ACHN (cell line): ENCODE measurements around the gene MAPRE2.
"Not testable (repeated sequence)": the region's sequence is repeated elsewhere in the genome, so short reads cannot be mapped to it uniquely, and the experiment has no call there.

Experiments used
- DNase-seq: peaks from one replicate; pipeline ENCODE4 v3.0.0-alpha.2; 2015
- in situ Hi-C: cut with HindIII; loops from 2 replicates; pipeline ENCODE4 v1.10.0; 2017; ENCODE audit warnings: low sequenced_read_pairs, low pct_ligation_motif_present, low pct_unique_long_range_greater_than_20kb

MAPRE2 gene

DNA sequence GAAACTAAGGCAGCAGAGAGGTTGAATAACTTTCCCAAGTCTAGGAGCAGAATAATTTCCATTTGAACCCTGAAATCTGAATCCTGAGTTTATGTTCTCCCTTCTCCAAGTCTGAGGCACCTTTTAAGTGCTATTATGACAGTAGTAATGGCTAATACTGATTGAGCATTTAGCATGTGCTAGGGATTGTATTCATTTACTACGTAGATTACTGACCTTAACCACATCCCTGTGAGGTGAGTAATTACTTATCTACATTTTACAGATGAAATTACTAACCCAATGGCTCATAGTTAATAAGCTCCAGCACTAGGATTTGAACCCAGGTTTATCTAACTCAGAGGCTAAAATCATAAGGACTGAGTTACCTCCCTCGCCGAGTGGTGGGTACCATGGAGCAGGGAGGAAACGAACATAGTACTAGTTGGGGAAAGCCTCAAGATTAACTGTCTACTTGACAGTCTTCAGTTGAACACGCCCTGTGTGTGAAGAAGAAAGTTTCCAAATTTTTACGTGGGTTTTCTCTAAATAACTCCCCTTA, 93.0 kb downstream of the MAPRE2 start:
- in situ Hi-C loops = no loop called here

DNA sequence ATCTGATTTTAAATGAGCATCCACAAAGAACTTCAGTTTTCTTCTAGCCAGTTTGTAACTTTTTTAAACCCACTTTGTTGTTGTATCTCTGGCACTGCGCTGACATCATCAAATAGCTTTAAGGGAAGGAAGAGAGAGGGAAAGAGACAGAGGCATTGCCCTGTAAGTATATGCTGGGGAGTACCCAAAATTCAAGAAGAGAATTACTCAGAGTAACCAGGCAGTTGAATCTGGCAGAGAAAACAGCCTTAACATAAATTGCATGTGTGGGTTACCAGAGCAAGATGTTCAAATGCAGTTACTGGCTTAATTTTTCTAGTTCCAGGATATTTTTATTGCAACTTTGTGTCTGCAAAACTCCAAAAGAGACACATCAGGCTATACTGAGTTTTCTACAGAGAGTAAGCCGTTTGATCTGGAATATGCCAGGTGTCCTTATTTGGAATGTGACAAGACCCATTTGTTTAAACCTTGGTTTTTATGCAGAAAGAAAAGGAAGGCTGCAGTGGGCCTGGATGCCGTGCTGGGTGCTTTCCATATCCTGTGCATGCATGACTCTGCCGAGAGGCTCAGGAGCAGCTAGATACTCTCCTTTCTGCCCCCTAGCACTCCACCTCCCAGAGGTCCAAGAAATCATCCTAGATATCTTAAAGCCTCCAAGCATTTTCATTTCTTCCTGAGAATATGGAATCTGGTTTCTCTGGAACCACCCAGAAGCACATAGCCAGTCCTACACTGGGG, 93.7 kb downstream of the MAPRE2 start:
- DNase-seq = no peak
- in situ Hi-C loops = no loop called here

More for the DNA sequence above, 93.0 kb downstream of the MAPRE2 start:
- DNase-seq = no peak

DNA sequence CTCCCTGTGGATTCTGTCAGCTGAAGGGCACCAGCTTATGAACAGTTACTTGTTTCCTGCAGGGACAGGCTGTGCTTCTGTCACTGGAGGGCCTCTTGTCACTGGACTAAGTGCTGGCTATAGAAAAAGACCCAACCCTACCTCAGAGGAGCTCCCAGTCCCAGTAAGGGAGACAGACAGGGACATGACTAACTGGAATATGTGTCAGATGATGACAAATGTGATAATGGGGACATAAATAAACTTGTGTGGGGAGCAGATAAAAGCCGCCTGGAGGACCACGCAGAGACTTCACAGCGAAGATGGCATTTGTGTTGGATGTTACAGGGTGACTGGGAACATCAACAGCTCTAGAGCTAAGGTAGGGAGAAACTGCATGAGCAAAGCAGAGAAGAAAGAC, 95.0 kb downstream of the MAPRE2 start:
- no peak for DNase-seq
- in situ Hi-C loops = no loop called here

DNA sequence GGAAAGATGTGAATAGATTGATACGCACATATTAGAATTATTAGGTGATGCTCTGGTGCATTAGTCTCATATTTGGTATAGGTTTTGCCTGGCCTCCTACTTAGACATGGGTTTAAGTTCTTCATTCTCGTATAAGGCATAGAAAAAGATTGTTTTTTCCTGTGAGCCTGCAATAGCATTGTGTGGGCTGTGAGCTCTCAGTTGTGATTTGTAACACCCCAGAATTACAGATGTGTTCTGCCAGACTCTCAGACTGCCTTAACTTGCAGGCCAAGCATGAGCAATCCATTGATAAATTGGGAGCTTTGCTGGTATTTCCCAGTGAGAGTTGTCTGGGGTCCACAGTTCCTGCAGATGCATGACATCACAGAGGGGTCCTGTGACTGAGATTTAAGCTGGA, 95.7 kb downstream of the MAPRE2 start:
- DNase-seq = no peak
- in situ Hi-C loops = no loop called here

DNA sequence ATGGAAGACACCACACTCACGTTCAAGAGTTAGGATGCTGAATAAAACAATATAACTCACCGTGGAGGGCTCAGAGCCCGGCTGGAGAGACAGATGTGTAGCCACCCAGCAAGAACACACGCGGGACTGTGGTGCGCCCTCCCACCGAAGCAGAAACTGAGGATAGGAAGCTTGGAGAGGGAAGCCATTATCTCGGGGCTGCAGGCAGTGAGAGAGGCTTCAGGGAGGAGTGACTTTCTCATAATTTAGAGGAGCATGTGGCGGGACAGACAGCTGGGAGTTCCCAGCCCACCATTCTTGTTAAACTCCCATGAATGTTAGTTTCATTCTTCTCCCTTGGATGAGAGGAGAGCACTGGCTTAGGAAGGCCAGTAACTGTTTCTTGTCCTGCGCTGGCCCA, 96.4 kb downstream of the MAPRE2 start:
- no peak for DNase-seq
- in situ Hi-C loops = no loop called here

DNA sequence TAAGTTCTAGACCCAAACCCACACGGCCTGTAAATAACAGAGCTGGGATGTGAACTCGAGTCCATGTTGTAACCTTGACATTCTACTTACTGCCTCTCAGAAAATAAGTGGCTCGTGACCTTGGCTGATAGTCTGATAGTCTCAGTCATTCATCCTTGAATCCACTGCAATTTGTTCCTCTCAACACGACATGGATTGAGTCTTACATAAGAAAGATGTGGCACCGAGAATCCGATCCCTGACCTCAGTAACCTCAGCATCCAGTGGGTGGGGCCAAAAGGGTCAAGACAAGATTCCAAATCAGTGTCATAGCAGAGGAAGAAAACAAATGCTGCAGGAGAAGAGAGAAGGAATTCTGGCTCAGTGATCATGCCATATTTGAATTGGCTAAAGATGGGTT, 97.6 kb downstream of the MAPRE2 start:
- no peak for DNase-seq
- in situ Hi-C loops = no loop called here

DNA sequence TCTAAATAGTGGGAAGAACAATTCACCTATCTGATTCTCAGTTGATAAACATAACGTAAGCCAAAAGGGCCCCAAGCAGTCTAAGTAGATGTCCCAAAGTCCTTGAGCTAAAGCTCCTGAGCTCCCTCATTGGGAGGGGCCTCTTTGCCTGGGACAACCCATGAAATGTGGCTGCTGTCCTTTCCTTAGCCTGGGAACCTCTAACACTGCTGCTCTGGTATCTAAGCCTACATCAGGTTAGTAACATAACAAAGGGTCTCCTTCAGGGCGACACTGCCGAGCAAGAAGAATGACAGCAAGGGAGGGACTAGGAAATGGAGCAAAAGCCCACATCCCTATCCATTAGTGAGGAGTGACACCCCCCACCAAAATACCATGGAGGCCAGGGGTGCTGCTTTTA, 98.3 kb downstream of the MAPRE2 start:
- no peak for DNase-seq
- in situ Hi-C loops = no loop called here

DNA sequence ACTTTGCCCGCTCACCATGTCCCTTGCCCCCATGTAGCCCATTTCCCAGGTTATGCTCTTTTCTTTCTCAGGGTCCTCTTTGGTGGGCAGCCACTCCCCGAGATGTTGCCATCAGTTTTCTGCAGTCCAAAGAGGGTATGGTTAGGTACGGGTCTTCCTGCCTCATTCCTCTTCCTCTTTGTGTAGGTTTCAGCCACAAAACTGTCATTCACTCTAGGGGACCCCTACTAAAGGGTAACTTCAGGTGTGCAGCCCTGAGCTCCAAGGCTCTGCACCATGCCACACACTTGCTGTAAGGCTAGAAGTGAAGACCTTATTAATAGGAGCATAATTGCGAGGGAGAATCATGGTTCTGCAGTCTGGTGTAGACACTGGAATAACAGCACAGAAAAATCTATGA, 99.9 kb downstream of the MAPRE2 start:
- in situ Hi-C loops = no loop called here
- no peak for DNase-seq

DNA sequence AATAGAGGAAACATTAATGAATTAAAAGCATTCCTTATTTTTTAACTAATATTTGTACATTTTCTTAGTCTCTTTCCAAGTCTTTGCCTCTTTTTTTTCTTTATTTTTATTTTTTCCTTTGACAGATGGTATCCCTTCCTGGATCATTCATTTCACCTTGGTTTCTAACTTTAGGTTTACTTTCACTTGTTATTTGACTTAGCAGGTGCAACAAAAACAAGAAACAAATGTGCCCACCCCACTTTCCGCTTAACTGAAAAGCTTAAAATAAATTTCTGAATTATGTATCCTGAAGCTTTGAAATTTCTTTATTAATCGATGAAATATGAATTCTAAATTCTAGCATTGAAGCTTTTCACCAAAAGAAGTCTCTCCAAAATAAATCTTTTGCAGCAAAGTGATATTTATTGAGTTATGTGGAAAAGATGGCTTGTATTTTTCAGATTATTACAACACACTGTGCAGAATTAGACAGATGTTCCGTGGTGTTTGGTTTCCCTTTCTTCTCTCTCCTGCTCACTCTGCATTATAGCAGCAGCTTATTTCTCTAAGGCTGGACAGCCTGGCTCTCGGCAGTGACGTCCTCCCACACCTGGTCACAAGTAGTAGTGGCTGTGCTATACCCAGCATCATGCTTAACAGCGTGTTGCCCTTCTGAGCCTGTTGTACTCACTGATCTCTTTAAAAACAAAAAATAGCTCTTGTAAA, 100.5 kb downstream of the MAPRE2 start:
- in situ Hi-C loops = no loop called here
- DNase-seq = no peak

DNA sequence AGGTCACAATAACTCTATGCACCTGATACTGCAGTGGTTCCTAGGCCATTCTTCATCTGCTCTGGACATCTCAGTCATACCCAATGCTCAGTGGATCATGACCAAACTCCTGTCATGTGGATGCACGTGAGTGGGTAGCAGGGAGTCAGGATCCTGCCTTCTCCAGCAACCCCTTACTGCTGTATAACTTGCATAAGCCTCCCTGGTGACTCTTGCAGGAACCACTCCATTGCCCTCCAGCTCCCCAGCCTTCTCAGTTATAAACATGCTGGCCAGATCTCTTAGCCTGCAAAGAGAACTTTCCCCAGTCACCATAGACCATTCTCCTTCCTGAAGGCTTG, 101.0 kb downstream of the MAPRE2 start:
- DNase-seq = peak; percentile 26
- in situ Hi-C loops = no loop called here

DNA sequence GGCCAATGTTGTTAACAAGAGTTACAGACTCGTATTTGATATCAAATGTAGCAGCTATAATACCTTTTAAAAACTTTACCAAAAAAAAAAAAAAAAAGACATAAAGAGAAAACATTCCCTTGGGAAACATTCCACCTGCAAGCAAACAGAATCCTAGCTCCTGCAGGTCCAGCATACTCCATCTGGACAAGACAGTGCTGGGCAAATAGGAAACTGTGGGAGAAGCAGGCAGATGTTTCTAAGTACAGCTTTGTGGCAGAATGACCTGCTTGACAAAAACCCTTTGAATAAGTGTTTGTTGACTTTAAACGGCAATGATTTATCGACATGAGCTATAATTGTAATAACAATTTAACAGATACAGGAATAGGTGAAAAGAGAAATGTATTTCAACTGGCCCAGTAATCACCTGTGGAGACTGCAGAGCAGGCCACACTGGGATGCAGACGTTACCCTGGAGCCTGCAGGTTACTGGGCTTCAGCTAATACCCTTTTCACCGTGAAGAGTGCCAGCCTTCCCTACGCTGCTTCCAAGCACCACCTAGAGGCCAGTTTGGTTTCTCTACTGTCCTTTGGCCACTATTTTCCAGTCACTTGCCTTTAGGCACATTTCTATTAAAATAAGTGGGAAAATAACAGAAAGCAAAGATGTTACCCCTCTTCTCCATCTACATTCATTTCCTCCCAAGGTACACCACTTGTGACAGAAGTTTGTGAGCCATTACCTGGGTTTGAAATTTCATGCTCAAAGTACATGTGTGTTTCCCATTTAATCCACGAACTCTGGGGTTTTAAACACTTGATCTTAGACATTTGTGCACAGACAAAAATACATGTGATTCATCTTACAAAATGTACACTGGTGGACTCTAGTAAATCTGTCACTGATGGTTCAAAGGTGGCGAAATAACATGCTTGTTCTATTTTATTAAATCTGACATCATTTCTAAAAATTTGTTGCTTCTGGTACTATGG, 102.7 kb downstream of the MAPRE2 start:
- in situ Hi-C loops = no loop called here
- peak; percentile 54 for DNase-seq

DNA sequence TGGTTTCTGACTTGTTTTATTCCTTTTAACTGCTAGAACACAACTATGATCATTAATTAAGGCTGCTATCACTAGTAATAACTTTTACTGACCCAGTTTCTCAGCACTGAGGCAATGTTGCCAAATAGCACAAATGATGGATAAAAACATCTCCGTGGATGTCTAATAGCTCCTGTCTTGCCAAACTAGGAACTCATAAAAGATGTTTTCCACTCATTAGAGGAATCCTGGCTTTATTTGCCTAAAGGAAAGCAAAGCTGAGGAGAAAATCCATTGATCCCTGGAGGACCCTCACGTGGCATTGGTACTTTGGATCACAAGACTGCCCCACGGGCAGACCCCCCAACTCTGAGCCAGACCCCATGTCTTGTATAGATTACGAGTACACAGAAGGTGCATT, 103.5 kb downstream of the MAPRE2 start:
- in situ Hi-C loops = no loop called here
- DNase-seq = no peak

DNA sequence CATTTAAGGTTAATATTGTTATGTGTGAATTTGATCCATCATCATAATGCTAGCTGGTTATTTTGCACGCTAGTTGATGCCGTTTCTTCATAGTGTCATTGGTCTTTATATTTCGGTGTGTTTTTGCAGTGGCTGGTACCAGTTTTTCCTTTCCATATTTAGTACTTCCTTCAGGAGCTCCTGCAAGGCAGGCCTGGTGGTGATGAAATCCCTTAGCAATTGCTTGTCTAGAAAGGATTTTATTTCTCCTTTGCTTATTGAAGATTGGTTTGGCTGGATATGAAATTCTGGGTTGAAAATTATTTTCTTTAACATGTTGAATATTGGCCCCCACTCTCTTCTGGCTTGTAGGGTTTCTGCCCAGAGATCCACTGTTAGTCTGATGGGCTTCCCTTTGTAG, 109.0 kb downstream of the MAPRE2 start:
- DNase-seq, in situ Hi-C loops: not testable (repeated sequence)

DNA sequence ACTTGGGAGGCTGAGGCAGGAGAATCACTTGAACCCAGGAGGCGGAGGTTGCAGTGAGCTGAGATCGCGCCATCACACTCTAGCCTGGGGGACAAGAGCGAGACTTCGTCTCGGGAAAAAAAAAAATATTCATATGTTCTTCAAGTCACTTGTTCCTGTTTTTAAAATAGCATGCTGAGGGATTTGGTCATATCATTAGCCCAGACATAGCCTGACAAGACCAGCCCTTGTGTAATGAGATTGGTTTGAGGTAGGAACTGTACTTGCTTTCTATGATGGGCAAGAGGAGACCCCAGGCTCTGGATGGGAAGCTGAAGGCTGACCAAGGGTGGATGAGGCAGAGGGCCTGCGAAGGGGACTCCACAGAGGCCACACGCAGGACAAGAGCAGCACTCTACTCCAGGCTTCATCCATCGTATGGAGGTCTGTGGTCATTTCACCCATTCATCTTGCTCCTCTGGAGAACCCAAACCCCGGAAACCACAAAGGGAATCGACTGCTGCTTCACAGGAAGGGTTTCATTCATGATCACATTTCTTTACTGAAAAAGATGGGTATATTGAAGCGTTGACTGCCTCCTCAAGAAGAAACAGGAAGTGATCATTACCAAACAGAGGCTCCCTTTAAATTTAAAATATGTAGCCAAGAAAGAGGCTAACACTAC, 112.5 kb downstream of the MAPRE2 start:
- in situ Hi-C loops = no loop called here
- DNase-seq = no peak

DNA sequence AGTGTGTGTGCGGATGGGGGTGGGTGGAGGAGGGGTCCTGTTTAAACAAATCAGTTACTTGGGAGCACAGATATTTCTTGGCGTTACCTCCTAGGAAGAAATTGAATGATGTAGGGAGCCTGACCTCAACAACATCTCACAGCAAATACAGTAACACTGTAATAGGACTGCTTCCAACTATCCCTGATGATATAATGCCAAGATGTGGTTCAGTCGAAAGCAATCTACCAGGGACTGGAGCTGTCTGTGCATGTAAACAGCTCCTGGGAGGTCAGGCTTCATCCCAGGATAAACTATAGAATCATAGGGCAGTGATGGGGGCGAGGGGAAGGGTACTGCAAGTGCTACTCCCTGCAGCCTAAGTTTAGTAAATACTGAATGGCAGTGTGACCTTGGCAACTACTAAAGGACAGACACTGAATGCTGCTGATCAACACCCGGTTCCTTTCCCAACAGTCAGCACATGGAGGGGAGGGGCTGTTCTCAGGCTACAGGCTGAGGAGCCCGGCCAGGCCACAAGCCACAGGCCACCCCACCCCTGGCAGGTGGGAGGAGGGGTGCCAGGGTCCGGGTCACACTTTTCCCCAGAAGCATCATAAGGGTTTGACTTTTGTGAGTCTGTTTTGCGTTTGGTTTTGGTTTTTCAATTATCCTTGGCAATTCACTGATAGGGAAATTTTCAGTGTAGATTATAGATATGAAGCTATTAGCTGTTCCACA, 114.3 kb downstream of the MAPRE2 start:
- in situ Hi-C loops = no loop called here
- DNase-seq = no peak

DNA sequence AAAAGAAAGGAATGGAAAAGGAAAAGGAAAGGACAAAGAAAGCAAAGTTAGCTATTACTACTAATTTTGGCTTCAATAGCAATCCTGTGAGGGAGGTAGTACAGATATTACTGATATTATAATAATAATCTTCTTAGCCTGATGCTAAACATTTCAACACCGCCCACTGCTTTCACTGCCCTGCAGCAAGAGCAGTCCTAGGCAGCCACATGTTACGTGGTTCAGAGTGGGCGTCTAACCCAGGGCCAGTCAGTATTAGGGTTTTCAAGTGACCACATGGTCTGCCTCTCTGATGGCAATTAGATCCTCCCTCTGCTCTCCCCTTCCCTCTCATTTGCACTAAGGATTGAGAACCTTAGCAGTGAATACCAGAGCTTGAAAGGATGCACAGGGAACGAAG, 116.0 kb downstream of the MAPRE2 start:
- in situ Hi-C loops = no loop called here

DNA sequence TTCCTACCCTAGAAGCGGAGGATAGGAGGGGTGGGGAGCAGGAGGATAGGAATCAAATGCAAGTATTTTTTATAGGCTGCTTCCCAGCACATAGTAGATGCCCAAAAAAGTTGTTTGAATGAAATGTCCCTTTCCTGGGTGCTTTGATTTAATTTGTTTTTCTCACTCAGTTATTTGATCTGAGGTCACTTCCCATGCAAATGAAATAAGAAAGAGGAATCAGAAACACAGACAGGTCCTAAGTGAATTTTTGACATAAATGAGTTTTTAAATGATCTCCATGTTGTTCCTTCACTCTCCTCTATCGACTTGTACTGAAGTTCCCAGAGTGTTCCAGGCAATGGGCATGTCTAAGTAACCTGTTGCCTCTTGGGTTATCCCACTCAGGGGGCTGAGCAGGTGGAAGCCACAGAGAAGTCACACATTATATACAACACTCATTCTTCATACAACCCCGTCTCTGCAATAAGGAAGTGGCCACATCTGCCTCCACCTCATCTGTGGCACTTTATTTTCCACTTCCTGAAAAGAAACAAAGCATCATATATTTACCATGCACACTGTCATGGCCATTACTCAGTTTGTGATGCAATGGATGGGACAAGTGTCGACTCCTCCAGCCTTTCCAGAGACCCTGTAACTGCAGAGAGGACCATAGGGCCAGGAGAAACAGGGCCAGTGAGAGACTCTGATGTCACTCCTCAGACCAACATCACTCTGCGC, 117.7 kb downstream of the MAPRE2 start:
- in situ Hi-C loops = no loop called here
- no peak for DNase-seq

More for the DNA sequence above, 116.0 kb downstream of the MAPRE2 start:
- no peak for DNase-seq
